ENCODE results near the gene TUG1. TPM values are rescaled to one million over a fixed set of nuclear protein-coding genes. Genes with fewer than 3 reads are reported as not detected.
A peak's percentile ranks its signal among the peaks of the same experiment; 100 is the strongest.

Gene TUG1
- polyA plus RNA-seq, 1 of the 3 experiments (the other 2 are of a cell fraction), result 46.8 TPM

- DNase-seq, result peak; percentile 38
- peak; percentile 73 for TF ChIP-seq RAD21 (IDR thresholded peaks at IDR 0.05; ENCODE audit: low read length)
- TF ChIP-seq CTCF (IDR thresholded peaks at IDR 0.05), result peak; percentile 67
- TF ChIP-seq YY1 (IDR thresholded peaks at IDR 0.05; ENCODE audit: low read depth), result no peak
- no peak for TF ChIP-seq POLR2AphosphoS5 (IDR thresholded peaks at IDR 0.05; ENCODE audit: low read depth, low read length)
- no peak for TF ChIP-seq MXI1 (IDR thresholded peaks at IDR 0.05; ENCODE audit: low read depth, low read length)
- no peak for TF ChIP-seq CHD2 (IDR thresholded peaks at IDR 0.05; ENCODE audit: low read length, partially characterized antibody)
- no peak for TF ChIP-seq TEAD4 (IDR thresholded peaks at IDR 0.05; ENCODE audit: borderline replicate concordance, insufficient read depth)
- no peak for TF ChIP-seq MEF2A (IDR thresholded peaks at IDR 0.05; ENCODE audit: borderline replicate concordance, low read depth)
- TF ChIP-seq SMC3 (IDR thresholded peaks at IDR 0.05; ENCODE audit: low read depth, low read length), result peak; percentile 70
- Histone ChIP-seq H4K20me1 (ENCODE audit: insufficient read depth) (no peaks in the 10 kb centered on the region), H3K79me2 (ENCODE audit: insufficient read depth) (no peaks in the 10 kb centered on the region), H3K27ac (ENCODE audit: low read depth in 2 of 2, low read length in 1 of 2) (no peak overlapping the region; a peak in 1 of 4 replicates), H3F3A (replicated peaks; ENCODE audit: insufficient read depth) (no peaks in the 10 kb centered on the region), H3K27me3 (ENCODE audit: insufficient read depth) (no peaks in the 10 kb centered on the region), H3K9me2 (no peaks in the 10 kb centered on the region), H3K4me1 (ENCODE audit: control insufficient read depth in 1 of 2, insufficient read depth in 2 of 2, low read depth in 1 of 2, low read length in 1 of 2) (peaks cover 0 to 12% of the 10 kb centered on the region in 2 experiments; a peak in 1 of 4 replicates), H3K4me3 (ENCODE audit: low read depth in 2 of 2, low read length in 1 of 2) (no peak overlapping the region), H3K9me3 (no peaks in the 10 kb centered on the region), H3K36me3 (replicated peaks in 1 of 2; ENCODE audit: control insufficient read depth in 1 of 2, insufficient read depth in 2 of 2, low read length in 1 of 2) (peaks cover 29 to 89% of the 10 kb centered on the region in 2 experiments), H3K4me2 (no peak overlapping the region), H2AFZ (ENCODE audit: low read depth) (no peak overlapping the region), H3K9ac (no peak overlapping the region)
- 86% methylated on average over 2 of the region's 2 CpGs for WGBS (ENCODE audit: low lambda C conversion rate)
- ChIA-PET POLR2A (interaction anchor here (1.5 kb wide), 1 partner anchor 137 kb away, joined by 7 read pairs; no protein-coding TSS in a partner anchor), CTCF (interaction anchor here (0.6 to 3.2 kb wide), 9 partner anchors 135 to 191 kb away, joined by 3 to 72 read pairs (median 5); partner anchors contain the start of gene SELENOM)
These were observed 21.1 kb upstream of the TUG1 start for GRCh38 chr22:30947816-30948454.

- DNase-seq, result no peak
- no peak overlapping the region for H3K4me3 ChIP-seq (ENCODE audit: low read depth in 2 of 2, low read length in 1 of 2)
- POLR2A ChIA-PET, result no interaction called here
- 86% methylated on average over 3 of the region's 3 CpGs for WGBS (ENCODE audit: low lambda C conversion rate)
- H3K9me3 ChIP-seq, result no peaks in the 10 kb centered on the region
- no peak overlapping the region for H3K4me2 ChIP-seq
- CTCF ChIA-PET, result interaction anchor here (0.8 to 3.1 kb wide), 5 partner anchors 134 to 185 kb away, joined by 3 to 34 read pairs (median 4); no protein-coding TSS in a partner anchor
- no peak overlapping the region for H3K9ac ChIP-seq
- H3K36me3 ChIP-seq (replicated peaks in 1 of 2; ENCODE audit: control insufficient read depth in 1 of 2, insufficient read depth in 2 of 2, low read length in 1 of 2), result peaks cover 24 to 85% of the 10 kb centered on the region in 2 experiments
- H3K79me2 ChIP-seq (ENCODE audit: insufficient read depth), result no peaks in the 10 kb centered on the region
- H3K27me3 ChIP-seq (ENCODE audit: insufficient read depth), result no peaks in the 10 kb centered on the region
- no peaks in the 10 kb centered on the region for H4K20me1 ChIP-seq (ENCODE audit: insufficient read depth)
- no peak overlapping the region for H2AFZ ChIP-seq (ENCODE audit: low read depth)
- H3K27ac ChIP-seq (ENCODE audit: low read depth in 2 of 2, low read length in 1 of 2), result no peak overlapping the region
- H3F3A ChIP-seq (replicated peaks; ENCODE audit: insufficient read depth), result no peaks in the 10 kb centered on the region
- no peaks in the 10 kb centered on the region for H3K9me2 ChIP-seq
- H3K4me1 ChIP-seq (ENCODE audit: control insufficient read depth in 1 of 2, insufficient read depth in 2 of 2, low read depth in 1 of 2, low read length in 1 of 2), result peaks cover 0 to 12% of the 10 kb centered on the region in 2 experiments; a peak in 1 of 4 replicates
- TF ChIP-seq SMC3 (IDR thresholded peaks at IDR 0.05; ENCODE audit: low read depth, low read length), result no peak
- no peak for TF ChIP-seq IRF3 (IDR thresholded peaks at IDR 0.05; ENCODE audit: low read depth, low read length)
- no peak for TF ChIP-seq RXRA (IDR thresholded peaks at IDR 0.05; ENCODE audit: borderline replicate concordance, low read depth)
- TF ChIP-seq MAX (IDR thresholded peaks at IDR 0.05; ENCODE audit: low read depth), result no peak
- TF ChIP-seq CHD2 (IDR thresholded peaks at IDR 0.05; ENCODE audit: low read length, partially characterized antibody), result no peak
These were observed 20.1 kb upstream of the TUG1 start for GRCh38 chr22:30948930-30949342.
